NCI-H774 (cell line): ENCODE data around the gene MORN2.
"Not testable (repeated sequence)": the region's sequence is repeated elsewhere in the genome, so short reads cannot be mapped to it uniquely, and the experiment has no call there.

ENCODE experiments used
- DNase-seq: peaks from one replicate; lab custom pipeline; 2025; lab: John Stamatoyannopoulos, UW

Gene MORN2

DNA sequence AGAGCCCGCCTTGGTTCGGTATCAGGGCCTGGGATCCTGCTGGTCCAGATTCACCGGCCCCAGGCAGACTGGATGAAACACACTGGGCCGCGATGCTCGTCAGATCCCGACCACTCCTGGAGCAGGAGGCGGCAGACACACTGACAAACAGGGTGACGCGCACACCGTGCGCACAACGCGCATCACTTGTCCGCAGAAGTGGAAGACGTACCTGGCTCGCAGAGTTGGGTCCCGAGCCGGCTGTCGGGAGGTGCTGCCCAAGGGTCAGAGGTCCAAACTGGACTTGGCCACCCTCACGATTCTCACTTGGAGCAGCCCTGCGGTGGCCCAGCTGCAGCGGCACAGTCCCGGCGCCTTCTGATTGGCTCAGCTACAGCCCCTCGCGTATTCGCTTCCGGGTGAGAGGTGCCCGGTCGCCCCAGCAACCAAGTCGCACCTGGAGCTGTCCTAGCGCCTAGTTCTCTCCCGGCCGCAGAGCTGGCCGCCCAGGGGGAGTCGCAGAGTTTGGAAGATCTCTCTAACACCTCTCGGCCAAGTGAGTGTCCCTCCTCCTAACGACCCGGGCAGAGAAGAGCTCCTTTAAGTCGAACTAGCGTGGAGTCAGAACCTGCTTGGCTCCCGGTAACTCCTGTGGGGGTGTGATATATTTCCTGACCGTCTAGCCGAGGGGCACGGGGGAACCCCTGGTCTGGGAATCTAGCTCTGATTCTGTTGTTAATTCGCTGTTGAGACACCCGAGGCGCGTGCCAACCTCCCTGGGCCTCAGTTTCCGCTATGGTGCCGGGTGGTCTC, at the start of gene MORN2, which contains the start of gene DHX57:
TSS of gene MORN2 (plus strand) at position 401 of the 792 bp plus-strand sequence.
TSS of gene DHX57 (minus strand) at position 359 of the 792 bp plus-strand sequence. CDS start 7,529 bp downstream, outside the sequence.
- peak; percentile 82 for DNase-seq

DNA sequence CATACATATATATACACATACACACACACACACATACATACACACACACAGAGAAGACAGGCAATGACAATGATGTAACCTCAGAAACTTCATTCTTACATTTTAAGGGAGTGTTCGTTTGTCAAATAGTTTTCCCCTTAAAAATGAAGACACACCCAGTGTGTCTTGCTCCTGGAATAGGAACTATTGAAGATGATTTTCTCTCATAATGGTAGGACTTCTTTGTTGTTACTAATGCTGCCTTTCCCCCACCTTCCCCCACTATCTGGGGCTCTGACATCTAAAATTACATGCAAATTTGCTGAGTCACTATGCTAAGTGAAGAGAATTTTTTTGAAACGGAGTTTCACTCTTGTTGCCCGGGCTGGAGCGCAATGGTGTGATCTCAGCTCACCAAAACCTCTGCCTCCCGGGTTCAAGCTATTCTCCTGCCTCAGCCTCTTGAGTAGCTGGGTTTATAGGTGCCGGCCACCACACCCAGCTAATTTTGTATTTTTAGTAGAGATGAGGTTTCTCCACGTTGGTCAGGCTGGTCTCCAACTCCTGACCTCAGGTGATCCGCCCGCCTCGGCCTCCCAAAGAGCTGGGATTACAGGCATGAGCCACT, 48.1 kb upstream of the MORN2 start:
- not testable (repeated sequence) for DNase-seq

DNA sequence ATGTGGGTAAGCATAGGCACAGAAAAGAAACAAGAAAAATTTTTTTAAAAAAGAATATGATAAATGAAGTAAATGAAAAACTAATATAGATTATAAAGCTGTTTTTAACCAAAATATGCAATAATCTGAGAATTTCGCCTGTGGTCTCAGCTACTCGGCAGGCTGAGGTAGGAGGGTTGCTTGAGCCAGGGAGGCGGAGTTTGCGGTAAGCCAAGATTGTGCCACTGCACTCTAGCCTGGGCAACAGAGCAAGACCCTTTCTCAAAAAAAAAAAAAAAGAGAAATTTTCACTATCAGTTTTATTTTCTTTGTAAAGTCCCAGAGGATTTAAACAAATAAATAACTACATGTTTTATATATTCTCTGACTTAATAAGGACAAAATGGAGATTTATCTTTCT, 47.3 kb upstream of the MORN2 start:
- DNase-seq = no peak

GRCh38 chr2:38829971-38830370, 45.8 kb upstream of the MORN2 start:
- DNase-seq = no peak

DNA sequence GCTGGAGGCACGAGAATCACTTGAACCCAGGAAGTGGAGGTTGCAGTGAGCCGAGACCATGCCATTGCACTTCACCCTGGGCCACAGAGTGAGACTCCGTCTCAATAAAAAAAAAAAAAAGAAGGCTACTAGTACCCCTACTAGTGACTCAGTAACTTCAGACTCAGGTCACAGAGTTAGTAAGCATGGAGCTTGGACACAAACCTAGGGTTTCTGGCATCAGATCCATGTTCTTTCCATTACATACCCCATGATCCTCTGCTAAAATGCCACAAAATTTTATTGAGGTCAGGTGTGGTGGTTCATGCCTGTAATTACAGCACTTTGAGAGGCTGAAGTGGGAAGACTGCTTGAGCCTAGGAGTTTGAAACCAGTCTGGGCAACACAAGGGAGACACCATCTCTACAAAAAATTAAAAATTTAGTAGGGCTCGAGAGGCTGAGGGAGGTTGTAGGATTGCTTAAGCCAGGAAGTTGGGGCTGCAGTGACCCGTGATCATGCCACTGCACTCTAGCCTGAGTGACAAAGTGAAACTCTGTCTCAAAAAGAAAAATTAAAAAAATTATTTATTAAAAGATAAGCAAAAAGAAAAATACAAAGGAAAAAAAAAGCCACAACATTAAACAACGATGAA, 45.1 kb upstream of the MORN2 start:
- DNase-seq = no peak

DNA sequence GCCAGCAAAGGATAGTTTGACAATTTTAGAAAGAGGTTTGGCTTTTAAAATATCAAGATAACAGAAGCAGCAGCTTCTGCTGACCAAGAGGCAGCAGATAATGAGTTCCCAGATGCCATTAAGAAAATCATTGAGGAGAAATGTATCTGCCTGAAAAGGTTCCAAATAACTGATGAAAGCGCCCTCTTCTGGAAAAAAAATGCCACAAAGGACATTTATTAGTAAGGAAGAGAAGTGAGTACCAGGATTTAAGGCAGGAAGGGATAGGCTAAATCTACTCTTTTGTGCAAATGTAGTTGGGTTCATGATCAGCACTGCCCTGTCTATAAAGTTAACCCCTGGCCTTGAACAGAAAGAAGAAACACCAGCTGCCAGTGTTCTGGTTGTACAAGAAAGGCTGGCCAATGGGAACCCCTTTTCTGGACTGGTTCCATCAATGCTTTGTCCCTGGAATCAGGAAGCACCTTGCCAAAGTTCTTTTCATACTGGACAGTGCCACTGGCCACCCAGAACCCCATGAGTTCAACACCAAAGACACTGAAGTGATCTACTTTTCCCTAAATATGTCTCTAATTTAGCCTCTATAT, 40.7 kb upstream of the MORN2 start:
- DNase-seq = peak; percentile 5

- DNase-seq = no peak
These were observed 39.8 kb upstream of the MORN2 start for GRCh38 chr2:38835990-38836389.

GRCh38 chr2:38836791-38837190, 39.0 kb upstream of the MORN2 start:
- no peak for DNase-seq

DNA sequence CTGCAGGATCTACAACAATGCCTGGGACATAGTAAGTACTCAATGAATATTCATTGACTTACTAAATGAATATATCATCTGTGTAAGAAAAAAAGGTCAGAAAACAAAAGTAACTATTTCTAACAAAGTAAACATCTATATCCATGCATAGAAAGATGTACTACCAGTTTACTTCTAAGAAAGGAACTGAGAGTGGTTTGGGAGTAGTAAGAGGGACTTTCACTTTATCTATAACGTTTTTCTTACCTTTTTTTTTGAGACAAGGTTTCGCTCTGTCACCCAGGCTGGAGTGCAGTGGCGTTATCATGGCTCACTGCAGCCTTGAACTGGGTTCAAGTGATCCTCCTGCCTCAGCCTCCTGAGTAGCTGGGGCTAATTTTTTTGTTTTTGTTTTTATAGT, 25.7 kb upstream of the MORN2 start:
- DNase-seq = no peak

GRCh38 chr2:38856165-38856564, 19.6 kb upstream of the MORN2 start:
- no peak for DNase-seq

DNA sequence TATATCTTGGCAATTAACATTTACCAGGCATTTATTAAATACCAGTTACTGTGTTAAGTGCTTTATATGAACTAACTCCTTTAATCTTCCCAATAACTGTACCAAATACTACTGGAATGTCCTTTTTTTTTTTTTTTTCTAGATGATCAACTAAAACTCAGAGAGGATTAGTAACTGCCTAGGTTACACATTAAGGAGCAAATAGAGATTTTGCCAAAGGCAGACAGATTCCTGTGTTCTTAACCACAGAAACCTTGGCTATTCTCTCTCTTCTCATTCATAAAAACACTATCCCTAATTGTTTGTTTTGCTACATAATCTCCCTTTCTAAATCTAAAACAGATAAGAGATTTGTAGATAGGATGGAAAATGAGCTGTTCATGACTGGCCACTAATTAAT, 13.3 kb upstream of the MORN2 start:
- no peak for DNase-seq

GRCh38 chr2:38863061-38863695, 12.6 kb upstream of the MORN2 start:
- DNase-seq = no peak

DNA sequence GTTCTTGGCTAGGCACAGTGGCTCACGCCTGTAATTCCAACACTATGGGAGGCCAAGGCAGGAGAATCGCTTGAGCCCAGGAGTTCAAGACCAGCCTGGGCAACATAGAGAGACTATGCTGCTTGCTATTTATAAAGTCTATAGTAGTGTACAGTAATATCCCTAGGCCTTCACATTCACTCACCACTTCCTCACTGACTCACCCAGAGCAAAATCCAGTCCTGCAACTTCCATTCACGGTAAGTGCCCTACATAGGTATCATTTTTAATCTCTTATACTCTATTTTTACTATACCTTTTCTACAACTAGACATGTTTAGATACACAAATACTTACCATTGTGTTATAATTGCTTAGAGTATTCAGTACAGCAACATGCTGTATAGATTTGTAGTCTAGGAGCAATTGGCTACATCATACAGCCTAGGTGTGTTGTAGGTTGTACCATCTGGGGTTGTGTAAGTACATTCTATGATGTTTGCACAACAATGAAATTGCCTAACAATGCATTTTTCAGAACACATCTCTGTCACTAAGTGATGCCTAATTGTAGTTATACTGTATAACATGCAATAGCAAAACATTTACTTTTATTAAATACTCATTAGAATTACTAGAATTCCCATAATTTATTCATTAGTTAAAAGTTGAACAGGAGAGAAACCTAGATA, 8.9 kb upstream of the MORN2 start:
- no peak for DNase-seq

GRCh38 chr2:38871432-38871831, 4.3 kb upstream of the MORN2 start:
- no peak for DNase-seq

GRCh38 chr2:38873763-38874162, 2.0 kb upstream of the MORN2 start:
- no peak for DNase-seq

- no peak for DNase-seq
These were observed 575 bp upstream of the MORN2 start for GRCh38 chr2:38875227-38875575.

- DNase-seq = no peak
These were observed 631 bp downstream of the MORN2 start for GRCh38 chr2:38876407-38876806.

GRCh38 chr2:38886063-38886462, 10.3 kb downstream of the MORN2 start:
- no peak for DNase-seq

- no peak for DNase-seq
These were observed 11.6 kb downstream of the MORN2 start for GRCh38 chr2:38887347-38887746.

DNA sequence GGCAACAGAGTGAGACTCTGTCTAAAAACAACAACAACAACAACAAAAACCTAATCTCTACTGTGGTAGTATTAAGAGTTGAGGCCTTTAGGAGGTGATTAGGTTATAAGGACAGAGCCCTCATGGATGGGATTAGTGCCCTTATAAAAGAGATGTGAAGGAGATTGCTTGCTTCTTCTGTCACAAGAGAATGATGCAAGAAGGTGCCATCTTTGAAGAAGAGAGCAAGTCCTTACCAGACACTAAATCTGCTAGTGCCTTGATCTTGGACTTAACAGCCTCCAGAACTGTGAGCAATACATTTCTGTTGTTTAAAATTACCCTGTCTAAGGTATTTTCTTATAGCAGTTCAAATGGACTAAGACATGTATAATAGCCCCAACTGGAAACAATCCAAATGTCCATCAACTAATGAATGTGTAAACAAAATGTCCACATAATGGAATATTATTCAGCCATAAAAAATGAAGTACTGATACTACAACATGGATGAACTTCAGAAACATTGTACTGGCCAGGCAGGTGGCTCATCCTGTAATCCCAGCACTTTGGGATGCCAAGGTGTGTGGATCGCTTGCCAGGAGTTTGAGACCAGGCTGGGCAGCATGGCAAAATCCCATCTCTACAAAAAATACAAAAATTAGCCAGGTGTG, 12.3 kb downstream of the MORN2 start:
- no peak for DNase-seq

DNA sequence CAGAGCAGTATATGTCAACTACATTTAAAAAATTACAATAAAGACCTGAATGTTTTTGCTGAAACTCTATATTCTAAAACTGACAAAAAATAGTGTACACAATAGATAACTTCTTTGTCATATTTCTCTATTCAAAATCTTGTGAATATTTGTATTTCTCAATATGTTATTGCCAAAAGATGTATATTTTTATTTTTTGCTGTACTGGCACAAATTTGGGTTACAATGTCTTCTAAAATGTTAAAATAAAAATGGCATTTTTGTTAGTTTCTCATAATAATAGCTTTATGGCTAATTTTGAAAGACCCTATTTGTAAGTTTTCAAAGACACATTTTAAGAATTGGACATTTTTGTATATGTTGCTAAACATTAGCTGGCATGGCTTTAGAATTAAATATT, 13.3 kb downstream of the MORN2 start:
- DNase-seq = no peak
